Measurements from ENCODE around the gene PTPRH. TPM values are rescaled to one million over a fixed set of nuclear protein-coding genes. Genes with fewer than 3 reads are reported as not detected.

PTPRH gene
- total and polyA plus RNA-seq, 9 of the 15 experiments (the other 6 are each of a cell fraction or from before 2014, with no cell fraction given): 0.87 to 34.3 (median 22.7) TPM

DNA sequence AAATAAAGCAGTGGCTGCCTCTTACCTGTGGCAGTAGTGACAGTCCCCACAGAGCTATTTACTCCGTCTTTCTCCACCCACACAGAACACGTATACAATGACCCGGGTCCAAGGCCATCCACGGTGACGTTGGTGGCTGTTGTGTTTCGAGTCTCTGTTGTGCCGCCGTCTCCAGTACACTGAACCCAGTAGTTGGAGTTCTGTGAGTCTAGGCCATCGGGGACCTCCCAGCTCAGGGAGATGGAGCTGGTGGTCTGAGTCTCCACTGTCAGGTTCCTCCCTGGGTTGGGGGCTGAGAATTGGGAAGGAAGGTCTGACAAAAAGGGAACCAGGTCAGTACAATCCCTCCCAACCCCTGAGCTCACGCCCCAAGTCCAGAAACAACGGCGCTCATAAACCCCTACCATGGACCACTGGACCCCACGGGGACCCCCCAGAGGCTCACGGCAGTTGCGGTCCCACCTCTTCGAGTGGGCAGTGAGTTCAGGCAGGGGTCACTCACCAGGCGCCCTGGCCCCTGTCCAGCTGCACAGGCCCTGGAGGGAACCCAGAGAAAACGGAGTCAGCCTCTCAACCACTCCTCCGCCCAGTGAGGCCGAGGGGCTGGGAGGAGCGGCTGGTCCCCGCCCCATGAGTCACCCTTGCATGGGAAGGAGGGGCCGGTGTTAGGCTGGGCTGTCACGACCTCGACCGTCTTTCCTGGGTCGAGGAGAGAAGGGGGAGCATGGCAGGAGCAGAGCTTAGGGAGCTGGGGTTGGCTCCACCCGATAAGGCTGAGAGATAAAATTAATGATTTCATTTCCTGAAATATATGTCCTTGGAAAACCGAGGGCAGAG, 2.4 kb downstream of the PTPRH start (continued):
- TF ChIP-seq, protein P1, sequence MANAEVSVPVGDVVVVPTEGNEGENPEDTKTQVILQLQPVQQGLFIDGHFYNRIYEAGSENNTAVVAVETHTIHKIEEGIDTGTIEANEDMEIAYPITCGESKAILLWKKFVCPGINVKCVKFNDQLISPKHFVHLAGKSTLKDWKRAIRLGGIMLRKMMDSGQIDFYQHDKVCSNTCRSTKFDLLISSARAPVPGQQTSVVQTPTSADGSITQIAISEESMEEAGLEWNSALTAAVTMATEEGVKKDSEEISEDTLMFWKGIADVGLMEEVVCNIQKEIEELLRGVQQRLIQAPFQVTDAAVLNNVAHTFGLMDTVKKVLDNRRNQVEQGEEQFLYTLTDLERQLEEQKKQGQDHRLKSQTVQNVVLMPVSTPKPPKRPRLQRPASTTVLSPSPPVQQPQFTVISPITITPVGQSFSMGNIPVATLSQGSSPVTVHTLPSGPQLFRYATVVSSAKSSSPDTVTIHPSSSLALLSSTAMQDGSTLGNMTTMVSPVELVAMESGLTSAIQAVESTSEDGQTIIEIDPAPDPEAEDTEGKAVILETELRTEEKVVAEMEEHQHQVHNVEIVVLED (CRISPR knock-in tag; IDR thresholded peaks at IDR 0.05): no peak
- TF ChIP-seq SMAD4 (CRISPR knock-in tag; conservative IDR thresholded peaks at IDR 0.05): peak; percentile 57
- no peak for TF ChIP-seq SLC30A9 (CRISPR knock-in tag; IDR thresholded peaks at IDR 0.05)
- TF ChIP-seq, protein P2, sequence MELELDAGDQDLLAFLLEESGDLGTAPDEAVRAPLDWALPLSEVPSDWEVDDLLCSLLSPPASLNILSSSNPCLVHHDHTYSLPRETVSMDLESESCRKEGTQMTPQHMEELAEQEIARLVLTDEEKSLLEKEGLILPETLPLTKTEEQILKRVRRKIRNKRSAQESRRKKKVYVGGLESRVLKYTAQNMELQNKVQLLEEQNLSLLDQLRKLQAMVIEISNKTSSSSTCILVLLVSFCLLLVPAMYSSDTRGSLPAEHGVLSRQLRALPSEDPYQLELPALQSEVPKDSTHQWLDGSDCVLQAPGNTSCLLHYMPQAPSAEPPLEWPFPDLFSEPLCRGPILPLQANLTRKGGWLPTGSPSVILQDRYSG (tag; conservative IDR thresholded peaks at IDR 0.05; ENCODE audit: low read depth): 0 out of 2 replicates have a peak, but pooled peaks have one; percentile 33
- TF ChIP-seq ZNF140 (CRISPR knock-in tag; IDR thresholded peaks at IDR 0.05): no peak
- peak; percentile 72 for TF ChIP-seq ZNF175 (CRISPR knock-in tag; IDR thresholded peaks at IDR 0.05; ENCODE audit: low read depth)
- no peak for TF ChIP-seq MAFG (tag; conservative IDR thresholded peaks at IDR 0.05)
- TF ChIP-seq, protein P3, sequence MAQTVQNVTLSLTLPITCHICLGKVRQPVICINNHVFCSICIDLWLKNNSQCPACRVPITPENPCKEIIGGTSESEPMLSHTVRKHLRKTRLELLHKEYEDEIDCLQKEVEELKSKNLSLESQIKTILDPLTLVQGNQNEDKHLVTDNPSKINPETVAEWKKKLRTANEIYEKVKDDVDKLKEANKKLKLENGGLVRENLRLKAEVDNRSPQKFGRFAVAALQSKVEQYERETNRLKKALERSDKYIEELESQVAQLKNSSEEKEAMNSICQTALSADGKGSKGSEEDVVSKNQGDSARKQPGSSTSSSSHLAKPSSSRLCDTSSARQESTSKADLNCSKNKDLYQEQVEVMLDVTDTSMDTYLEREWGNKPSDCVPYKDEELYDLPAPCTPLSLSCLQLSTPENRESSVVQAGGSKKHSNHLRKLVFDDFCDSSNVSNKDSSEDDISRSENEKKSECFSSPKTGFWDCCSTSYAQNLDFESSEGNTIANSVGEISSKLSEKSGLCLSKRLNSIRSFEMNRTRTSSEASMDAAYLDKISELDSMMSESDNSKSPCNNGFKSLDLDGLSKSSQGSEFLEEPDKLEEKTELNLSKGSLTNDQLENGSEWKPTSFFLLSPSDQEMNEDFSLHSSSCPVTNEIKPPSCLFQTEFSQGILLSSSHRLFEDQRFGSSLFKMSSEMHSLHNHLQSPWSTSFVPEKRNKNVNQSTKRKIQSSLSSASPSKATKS (CRISPR knock-in tag; IDR thresholded peaks at IDR 0.05): no peak
- no peak for TF ChIP-seq ZNF165 (CRISPR knock-in tag; IDR thresholded peaks at IDR 0.05; ENCODE audit: borderline replicate concordance)
- TF ChIP-seq KDM1A (IDR thresholded peaks at IDR 0.05): no peak
- peak; percentile 86 for TF ChIP-seq POLR2A (conservative IDR thresholded peaks at IDR 0.05)
- TF ChIP-seq HOXB6 (CRISPR knock-in tag; IDR thresholded peaks at IDR 0.05; ENCODE audit: borderline replicate concordance): no peak
- TF ChIP-seq BACH1 (tag; IDR thresholded peaks at IDR 0.05): no peak
- no peak for TF ChIP-seq ZC3H4 (CRISPR knock-in tag; IDR thresholded peaks at IDR 0.05; ENCODE audit: borderline replicate concordance)
- no peak for TF ChIP-seq FOXJ2 (tag; IDR thresholded peaks at IDR 0.05)
- peak; percentile 89 for TF ChIP-seq TBP (optimal IDR thresholded peaks at IDR 0.05; ENCODE audit: low read depth, low read length)
- peak in 1 of 2 experiments; percentile 12; a peak in 1 of 4 replicates for TF ChIP-seq RAD21 (CRISPR knock-in tag; conservative IDR thresholded peaks at IDR 0.05 in 1 of 2, IDR thresholded peaks at IDR 0.05 in 1 of 2)
- TF ChIP-seq SUPT5H (IDR thresholded peaks at IDR 0.05): peak; percentile 90
- no peak for TF ChIP-seq ZNF24 (IDR thresholded peaks at IDR 0.05)
- 0 out of 2 replicates have a peak, but pooled peaks have one; percentile 48 for TF ChIP-seq DMBX1 (CRISPR knock-in tag; IDR thresholded peaks at IDR 0.05; ENCODE audit: borderline replicate concordance)
- TF ChIP-seq KLF16 (IDR thresholded peaks at IDR 0.05): 0 out of 2 replicates have a peak, but pooled peaks have one; percentile 8
- TF ChIP-seq MXI1 (IDR thresholded peaks at IDR 0.05; ENCODE audit: low read depth, low read length): peak; percentile 40; the same call in 1 of the 2 replicates

All from K562 (cell line).